Upper lobe of left lung (tissue), 6 donors: Measurements from ENCODE around the gene RCAN3. TPM values are rescaled to one million over a fixed set of nuclear protein-coding genes. Genes with fewer than 3 reads are reported as not detected.

Experiments
- ATAC-seq, 2 donors: fragments of 200-7000 bp; cut with Tn5 transposase; one replicate each; pipeline ENCODE4 v1.9.1; 2022; ENCODE audit warnings: mild to moderate bottlenecking in 2 of 2, moderate library complexity in 2 of 2; ENCODE audit not compliant: low FRiP score in 2 of 2
- DNase-seq, 2 donors: peaks; one replicate each; pipeline ENCODE4 v3.0.0-alpha.2; 2019 to 2020
- H3K27ac ChIP-seq, 4 donors: fragments of 200-600 bp; sonication (generic); one replicate each; pipeline ENCODE4 v1.5.1; 2016 to 2019
- H3K27me3 ChIP-seq, 4 donors: fragments of 200-600 bp; sonication (generic); one replicate each; pipeline ENCODE4 v1.5.1; 2017 to 2019
- H3K36me3 ChIP-seq, 4 donors: fragments of 200-600 bp; sonication (generic); one replicate each; pipeline ENCODE4 v1.5.1; 2016 to 2019
- H3K4me1 ChIP-seq, 4 donors: fragments of 200-600 bp; sonication (generic); one replicate each; pipeline ENCODE4 v1.5.1; 2018 to 2019
- H3K4me3 ChIP-seq, 4 donors: fragments of 200-600 bp; sonication (generic); one replicate each; pipeline ENCODE4 v1.5.1; 2017 to 2019; ENCODE audit warnings: mild to moderate bottlenecking in 2 of 4, moderate library complexity in 1 of 4
- H3K9me3 ChIP-seq, 4 donors: fragments of 200-600 bp; sonication (generic); one replicate each; pipeline ENCODE4 v1.5.1; 2018 to 2019
- EP300 ChIP-seq, 4 donors: sonication (generic); formaldehyde crosslinking; IDR thresholded peaks; one replicate each; pipeline ENCODE4 v1.5.1; 2017; ENCODE audit warnings: antibody characterized with exemption in 4 of 4, control low read depth in 2 of 4
- POLR2A ChIP-seq, 4 donors: fragments of 450-650 bp; IDR thresholded peaks; one replicate each; pipeline ENCODE4 v1.5.1; 2016 to 2017; ENCODE audit warnings: antibody characterized with exemption in 4 of 4, mild to moderate bottlenecking in 2 of 4
- POLR2AphosphoS5 ChIP-seq, 2 donors: sonication (generic); formaldehyde crosslinking; IDR thresholded peaks; one replicate each; pipeline ENCODE4 v1.5.1; 2017; ENCODE audit warnings: antibody characterized with exemption in 2 of 2
- WGBS, 2 donors: methylation state at CpG; one replicate each; pipeline ENCODE4 v1.1.5; 2017 to 2018; 5-methylcytosine and 5-hydroxymethylcytosine counted together
- total RNA-seq, 6 donors: library from RNA; depleted of rRNA in 4 of 6; stranded (reverse); fragments of >200 nt in 4 of 6; gene quantifications; one replicate each; pipeline versions ENCODE4 v1.1.0 to v1.2.1, GENCODE V29; 2016 to 2021
- TF ChIP-seq, protein P1 (sequence below), 6 experiments: fragments of 450-650 bp in 4 of 6; fragments of 200-600 bp in 2 of 6; sonication (generic) in 2 of 6; IDR thresholded peaks; one replicate each; pipeline ENCODE4 v1.5.1; 2016 to 2019; ENCODE audit warnings: antibody characterized with exemption in 6 of 6
- donor health status: DM: no; HTN: no; CAD: no; lungs with moderate emphysema.
- donor health status: DM: no; HTN: yes; CAD: no; lungs with severe emphysema.

The RCAN3 gene
- 10 to 100 TPM; 13.6 to 35.5 (median 18.6) TPM for total RNA-seq

DNA sequence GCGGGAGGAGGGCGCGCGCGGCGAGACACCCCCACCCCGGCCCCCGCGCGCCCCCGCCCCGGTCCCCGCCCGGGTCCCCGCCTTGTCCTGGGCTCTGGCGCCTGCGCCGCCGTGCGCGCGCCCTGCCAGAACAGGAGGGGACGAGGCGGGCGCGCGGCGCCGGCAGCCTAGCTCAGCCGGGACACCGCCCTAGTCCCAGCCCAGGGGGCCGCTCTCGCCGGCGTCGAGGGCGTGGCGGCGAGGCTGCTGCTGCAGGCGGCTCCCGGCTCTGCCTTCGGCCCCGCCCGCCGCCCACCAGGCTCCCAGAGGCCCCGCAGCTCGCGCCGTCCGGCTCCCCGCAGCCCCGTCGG is at the start of gene RCAN3:
Gene RCAN3 (plus strand): TSS at position 128 of the 350 bp plus-strand sequence. CDS start 11,537 bp downstream, outside the sequence.
- Histone ChIP-seq H3K9me3 (no peaks in the 10 kb centered on the region), H3K4me1 (peaks cover 0 to 28% (median 10%) of the 10 kb centered on the region in 4 donors), H3K4me3 (peak within 1 kb of the TSS; percentile 47 to 85 (median 74)), H3K27ac (peak within 1 kb of the TSS; percentile 83 to 94 (median 88)), H3K36me3 (no peaks in the 10 kb centered on the region), H3K27me3 (no peaks in the 10 kb centered on the region)
- no CpG with 5 or more reads among the region's 53 CpGs for WGBS, 2 donors
- peak; percentile 91 to 98 for DNase-seq
- TF ChIP-seq POLR2A (IDR thresholded peaks at IDR 0.05) (peak in 2 of 4 donors; percentile 2 to 50), POLR2AphosphoS5 (IDR thresholded peaks at IDR 0.05) (no peak)
- peak; percentile 94 to 96 for ATAC-seq

GRCh38 chr1:24452922-24453485 is 49.6 kb upstream of the RCAN3 start:
- H3K4me3 ChIP-seq, result no peak overlapping the region
- no peak overlapping the region for H3K27ac ChIP-seq
- no peaks in the 10 kb centered on the region for H3K27me3 ChIP-seq
- ATAC-seq, result no peak
- WGBS, 2 donors, result 86 to 93% methylated on average over 6 to 8 of the region's 8 CpGs
- H3K4me1 ChIP-seq, result no peaks in the 10 kb centered on the region
- H3K9me3 ChIP-seq, result no peaks in the 10 kb centered on the region
- no peak for DNase-seq
- TF ChIP-seq POLR2A (IDR thresholded peaks at IDR 0.05), result no peak
- TF ChIP-seq EP300 (IDR thresholded peaks at IDR 0.05), result no peak
- no peak for TF ChIP-seq POLR2AphosphoS5 (IDR thresholded peaks at IDR 0.05)
- TF ChIP-seq, protein P1, sequence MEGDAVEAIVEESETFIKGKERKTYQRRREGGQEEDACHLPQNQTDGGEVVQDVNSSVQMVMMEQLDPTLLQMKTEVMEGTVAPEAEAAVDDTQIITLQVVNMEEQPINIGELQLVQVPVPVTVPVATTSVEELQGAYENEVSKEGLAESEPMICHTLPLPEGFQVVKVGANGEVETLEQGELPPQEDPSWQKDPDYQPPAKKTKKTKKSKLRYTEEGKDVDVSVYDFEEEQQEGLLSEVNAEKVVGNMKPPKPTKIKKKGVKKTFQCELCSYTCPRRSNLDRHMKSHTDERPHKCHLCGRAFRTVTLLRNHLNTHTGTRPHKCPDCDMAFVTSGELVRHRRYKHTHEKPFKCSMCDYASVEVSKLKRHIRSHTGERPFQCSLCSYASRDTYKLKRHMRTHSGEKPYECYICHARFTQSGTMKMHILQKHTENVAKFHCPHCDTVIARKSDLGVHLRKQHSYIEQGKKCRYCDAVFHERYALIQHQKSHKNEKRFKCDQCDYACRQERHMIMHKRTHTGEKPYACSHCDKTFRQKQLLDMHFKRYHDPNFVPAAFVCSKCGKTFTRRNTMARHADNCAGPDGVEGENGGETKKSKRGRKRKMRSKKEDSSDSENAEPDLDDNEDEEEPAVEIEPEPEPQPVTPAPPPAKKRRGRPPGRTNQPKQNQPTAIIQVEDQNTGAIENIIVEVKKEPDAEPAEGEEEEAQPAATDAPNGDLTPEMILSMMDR (IDR thresholded peaks at IDR 0.05), result no peak
- H3K36me3 ChIP-seq, result peaks cover 13 to 89% (median 40%) of the 10 kb centered on the region in 4 donors

- H3K27ac ChIP-seq, result no peak overlapping the region
- 75 to 78% methylated on average over 5 of the region's 5 CpGs for WGBS, 2 donors
- peaks cover 6 to 92% (median 49%) of the 10 kb centered on the region in 4 donors for H3K36me3 ChIP-seq
- H3K27me3 ChIP-seq, result no peaks in the 10 kb centered on the region
- TF ChIP-seq POLR2AphosphoS5 (IDR thresholded peaks at IDR 0.05), result no peak
- no peak for TF ChIP-seq POLR2A (IDR thresholded peaks at IDR 0.05)
- TF ChIP-seq EP300 (IDR thresholded peaks at IDR 0.05), result no peak
- TF ChIP-seq, protein P1 (IDR thresholded peaks at IDR 0.05), result no peak
- H3K9me3 ChIP-seq, result no peaks in the 10 kb centered on the region
- DNase-seq (no peak), ATAC-seq (no peak)
- no peaks in the 10 kb centered on the region for H3K4me1 ChIP-seq
- H3K4me3 ChIP-seq, result no peak overlapping the region
Measured at GRCh38 chr1:24454673-24455072, 48.0 kb upstream of the RCAN3 start.

GRCh38 chr1:24455272-24455671 is 47.4 kb upstream of the RCAN3 start:
- no peaks in the 10 kb centered on the region for H3K9me3 ChIP-seq
- H3K36me3 ChIP-seq, result peaks cover 3 to 92% (median 47%) of the 10 kb centered on the region in 4 donors
- TF ChIP-seq, protein P1 (IDR thresholded peaks at IDR 0.05), result no peak
- TF ChIP-seq POLR2A (IDR thresholded peaks at IDR 0.05), result no peak
- no peak for TF ChIP-seq POLR2AphosphoS5 (IDR thresholded peaks at IDR 0.05)
- TF ChIP-seq EP300 (IDR thresholded peaks at IDR 0.05), result no peak
- ATAC-seq (no peak), DNase-seq (no peak)
- no peaks in the 10 kb centered on the region for H3K27me3 ChIP-seq
- no peak overlapping the region for H3K4me3 ChIP-seq
- no peaks in the 10 kb centered on the region for H3K4me1 ChIP-seq
- WGBS, 2 donors, result 96 to 99% methylated on average over 5 of the region's 5 CpGs
- H3K27ac ChIP-seq, result no peak overlapping the region

DNA sequence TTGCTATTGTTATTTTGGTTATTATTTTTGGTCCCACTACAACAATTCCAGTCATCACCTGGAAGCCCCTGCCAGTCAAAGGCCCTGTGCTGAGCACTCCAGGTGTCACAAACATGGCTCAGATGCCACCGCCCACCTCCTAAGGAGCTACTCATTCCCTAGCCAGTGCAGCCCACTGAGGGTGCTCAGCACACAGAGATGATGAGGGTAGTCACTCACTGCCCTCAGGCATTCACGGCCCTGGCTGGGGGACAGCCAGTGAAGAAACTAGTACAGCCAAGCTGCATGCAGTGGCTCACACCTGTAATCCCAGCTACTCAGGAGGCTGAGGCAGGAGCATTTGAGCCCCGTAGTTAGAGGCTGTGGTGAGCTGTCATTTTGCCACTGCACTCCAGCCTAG is 44.8 kb upstream of the RCAN3 start:
- Histone ChIP-seq H3K36me3 (peaks cover 0 to 94% (median 45%) of the 10 kb centered on the region in 4 donors), H3K27ac (no peak overlapping the region), H3K9me3 (no peaks in the 10 kb centered on the region), H3K27me3 (no peaks in the 10 kb centered on the region), H3K4me1 (no peaks in the 10 kb centered on the region), H3K4me3 (no peak overlapping the region)
- TF ChIP-seq EP300 (IDR thresholded peaks at IDR 0.05) (no peak), POLR2A (IDR thresholded peaks at IDR 0.05) (no peak), POLR2AphosphoS5 (IDR thresholded peaks at IDR 0.05) (no peak)
- TF ChIP-seq, protein P1 (IDR thresholded peaks at IDR 0.05), result no peak
- WGBS, 2 donors, result 93 to 97% methylated on average over 2 to 3 of the region's 3 CpGs
- DNase-seq, result no peak
- ATAC-seq, result no peak
